ENCODE data around the gene KIAA1549. TPM values are rescaled to one million over a fixed set of nuclear protein-coding genes. Genes with fewer than 3 reads are reported as not detected.
"Not testable (repeated sequence)": the region's sequence is repeated elsewhere in the genome, so short reads cannot be mapped to it uniquely, and the experiment has no call there.

Gene KIAA1549
- 10 to 100 TPM; 11.5 to 14.7 (median 14.5) TPM for polyA plus RNA-seq (ENCODE audit: insufficient read depth in 1 of 5, insufficient read length in 5 of 5, low replicate concordance in 1 of 5)
- long read RNA-seq, donor 1, partial matches to known transcripts: 16 of 26 reads
- long read RNA-seq, donor 1, other reads (novel, unspliced or antisense): 10 of 26 reads
- long read RNA-seq, donor 2, partial matches to known transcripts: 5 of 5 reads
- long read RNA-seq, donor 2, other reads (novel, unspliced or antisense): 0 of 5 reads
- long read RNA-seq, donor 3, partial matches to known transcripts: 5 of 5 reads
- long read RNA-seq, donor 3, other reads (novel, unspliced or antisense): 0 of 5 reads
- long read RNA-seq, donor 4: 0 reads
- long read RNA-seq, donor 5, partial matches to known transcripts: 6 of 6 reads
- long read RNA-seq, donor 5, other reads (novel, unspliced or antisense): 0 of 6 reads
- long read RNA-seq, donor 6, partial matches to known transcripts: 7 of 7 reads
- long read RNA-seq, donor 6, other reads (novel, unspliced or antisense): 0 of 7 reads
- long read RNA-seq, donor 7, partial matches to known transcripts: 8 of 8 reads
- long read RNA-seq, donor 7, other reads (novel, unspliced or antisense): 0 of 8 reads
- long read RNA-seq, donor 8: 0 reads

DNA sequence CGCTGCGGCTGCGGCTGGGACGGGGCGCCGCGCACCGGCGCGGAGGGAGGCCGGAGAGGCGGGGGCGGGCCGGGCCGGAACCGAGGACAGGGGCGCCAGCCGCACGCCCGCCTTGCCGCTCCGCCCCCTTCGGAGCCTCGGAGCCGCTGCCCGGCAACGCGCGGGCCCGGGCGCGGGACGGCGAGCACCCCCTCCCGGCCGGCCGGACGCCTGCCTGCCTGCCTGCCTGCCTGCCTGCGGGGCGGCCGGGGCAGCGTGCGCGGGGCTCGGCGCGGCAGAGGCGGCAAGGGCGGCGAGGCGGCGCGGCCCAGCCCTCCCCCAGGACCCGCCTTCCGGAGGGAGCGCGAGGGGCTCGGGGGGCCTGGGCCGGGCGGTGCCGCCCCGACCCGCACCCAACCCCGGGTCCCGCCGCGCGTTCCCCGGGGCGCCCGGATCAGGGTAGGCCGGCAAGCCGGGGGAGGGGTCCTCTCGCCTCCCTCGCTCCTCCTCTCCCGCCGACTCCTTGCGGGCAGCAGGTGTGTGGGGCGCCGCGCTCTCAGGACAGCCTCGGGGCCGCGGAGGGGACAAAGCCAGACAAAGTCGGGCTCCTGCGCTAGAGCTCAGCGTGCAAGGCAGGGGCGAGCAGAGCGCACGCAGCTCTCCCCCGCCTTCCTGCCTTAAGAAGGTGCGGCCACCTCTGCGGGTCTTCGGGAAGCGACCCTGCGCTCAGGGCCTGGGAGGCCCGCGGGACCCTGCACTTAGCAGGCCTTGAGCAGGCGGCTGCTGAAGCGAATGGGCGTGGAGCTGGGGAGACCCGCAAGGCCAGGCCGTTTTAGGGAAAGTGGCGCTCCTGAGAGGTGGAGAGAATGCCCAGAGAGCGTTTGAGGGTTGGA, at the start of gene KIAA1549:
KIAA1549 (minus strand) TSS at position 58 of the 872 bp plus-strand sequence. CDS start 120 bp downstream, outside the sequence.
- peak; percentile 60 to 68 for DNase-seq

DNA sequence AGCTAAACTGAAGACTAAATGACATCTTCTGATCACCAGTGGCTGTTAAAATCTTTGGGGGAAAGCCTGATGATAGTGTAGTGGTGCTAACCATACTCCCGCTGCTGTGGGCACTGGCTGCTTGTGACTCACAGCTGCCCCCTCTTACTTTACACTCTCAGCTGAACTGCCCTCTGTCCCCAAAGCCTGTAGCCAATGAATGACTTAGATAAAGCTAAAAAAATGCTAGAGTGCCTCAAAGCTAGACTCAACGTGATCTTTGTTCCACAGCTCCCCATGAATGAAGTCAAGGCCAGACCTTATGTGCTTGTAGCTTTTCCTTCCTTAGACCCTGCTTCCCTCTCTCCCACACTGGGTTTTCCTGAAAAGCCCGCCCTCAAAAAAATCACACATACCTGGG, 48.2 kb upstream of the KIAA1549 start:
- DNase-seq: no peak

DNA sequence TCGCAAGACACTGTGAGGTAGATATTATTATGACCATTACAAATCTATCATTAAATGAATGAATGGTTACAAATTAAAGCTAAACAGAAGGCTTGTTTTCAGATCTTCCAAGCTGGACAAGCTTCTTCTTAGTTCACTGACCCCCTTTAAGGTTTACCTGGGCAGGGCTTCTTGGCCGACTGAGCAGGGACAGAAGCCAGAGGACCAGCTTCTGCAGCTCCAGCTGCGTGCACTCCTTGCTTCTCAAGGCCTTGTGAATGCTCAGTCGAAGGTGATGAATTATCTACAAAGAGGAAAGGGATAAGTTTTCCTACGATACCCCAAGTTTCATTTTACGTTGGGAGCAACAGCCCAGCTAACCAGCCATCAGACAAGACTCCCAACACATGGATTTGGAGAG, 45.4 kb upstream of the KIAA1549 start:
- DNase-seq: no peak

DNA sequence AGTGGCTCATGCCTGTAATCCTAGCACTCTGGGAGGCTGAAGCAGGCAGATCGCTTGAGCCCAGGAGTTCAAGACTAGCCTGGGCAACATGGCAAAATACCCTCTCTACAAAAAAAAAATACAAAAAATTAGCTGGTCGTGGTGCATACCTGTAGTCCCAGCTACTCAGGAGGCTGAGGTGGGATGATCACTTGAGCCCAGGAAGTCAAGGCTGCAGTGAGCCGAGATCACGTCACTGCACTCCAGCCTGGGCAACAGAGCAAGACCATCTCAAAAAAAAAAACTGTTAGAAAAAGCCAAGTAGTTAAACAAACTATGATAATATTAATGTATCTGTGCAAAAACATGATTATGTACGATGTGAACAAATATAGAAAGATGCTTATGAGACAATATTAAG, 44.7 kb upstream of the KIAA1549 start:
- DNase-seq: not testable (repeated sequence)

DNA sequence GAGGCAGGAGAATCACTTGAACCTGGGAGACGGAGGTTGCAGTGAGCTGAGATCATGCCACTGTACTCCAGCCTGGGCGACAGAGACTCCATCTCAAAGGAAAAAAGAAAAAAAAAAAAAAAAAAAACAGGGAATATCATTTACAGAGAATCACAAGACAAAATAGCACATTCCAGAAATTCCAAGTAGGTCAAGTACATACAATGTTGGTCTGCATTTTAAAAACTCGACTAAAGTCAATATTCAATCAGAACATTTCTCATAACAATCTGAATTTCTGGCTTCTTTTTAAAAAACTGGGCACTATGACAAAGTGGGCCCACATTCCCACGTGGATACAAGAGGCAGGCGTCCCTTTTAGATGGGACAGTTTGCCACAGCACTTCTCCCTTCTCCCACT, 41.9 kb upstream of the KIAA1549 start:
- no peak for DNase-seq

DNA sequence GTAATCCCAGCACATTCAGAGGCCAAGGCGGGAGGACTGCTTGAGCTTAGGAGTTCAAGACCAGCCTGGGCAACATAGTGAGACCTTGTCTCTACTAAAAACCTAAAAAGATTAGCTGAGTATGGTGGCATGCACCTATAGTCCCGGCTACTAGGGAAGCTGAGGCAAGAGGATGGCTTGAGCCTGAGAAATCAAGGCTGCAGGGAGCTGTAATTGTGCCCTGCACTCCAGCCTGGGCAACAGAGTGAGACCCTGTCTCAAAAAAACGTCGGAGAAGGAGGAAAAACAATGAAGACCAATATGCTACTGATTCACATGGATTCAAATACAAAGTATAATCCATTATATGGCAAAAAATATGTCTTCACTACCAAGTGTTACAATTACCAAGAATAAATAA, 41.1 kb upstream of the KIAA1549 start:
- DNase-seq: no peak

DNA sequence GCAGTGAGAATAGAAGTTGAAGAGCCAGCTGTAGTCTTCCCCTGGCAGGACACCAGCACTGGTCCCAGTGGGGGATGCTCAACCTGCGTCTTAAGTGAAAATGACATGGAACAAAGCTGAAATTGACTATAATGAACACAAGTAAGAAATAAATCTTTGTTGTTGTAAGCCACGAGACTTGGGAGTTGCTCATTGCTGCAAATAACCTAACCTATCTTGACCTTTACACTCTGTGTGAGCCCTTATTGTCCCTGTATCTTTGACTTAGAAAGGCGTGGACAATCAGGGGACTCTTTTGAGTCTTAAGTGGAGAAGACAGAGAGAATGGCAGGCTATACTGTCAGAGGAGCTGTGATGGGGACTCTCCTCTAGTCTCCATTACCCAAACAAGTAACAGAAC, 37.7 kb upstream of the KIAA1549 start:
- no peak for DNase-seq

DNA sequence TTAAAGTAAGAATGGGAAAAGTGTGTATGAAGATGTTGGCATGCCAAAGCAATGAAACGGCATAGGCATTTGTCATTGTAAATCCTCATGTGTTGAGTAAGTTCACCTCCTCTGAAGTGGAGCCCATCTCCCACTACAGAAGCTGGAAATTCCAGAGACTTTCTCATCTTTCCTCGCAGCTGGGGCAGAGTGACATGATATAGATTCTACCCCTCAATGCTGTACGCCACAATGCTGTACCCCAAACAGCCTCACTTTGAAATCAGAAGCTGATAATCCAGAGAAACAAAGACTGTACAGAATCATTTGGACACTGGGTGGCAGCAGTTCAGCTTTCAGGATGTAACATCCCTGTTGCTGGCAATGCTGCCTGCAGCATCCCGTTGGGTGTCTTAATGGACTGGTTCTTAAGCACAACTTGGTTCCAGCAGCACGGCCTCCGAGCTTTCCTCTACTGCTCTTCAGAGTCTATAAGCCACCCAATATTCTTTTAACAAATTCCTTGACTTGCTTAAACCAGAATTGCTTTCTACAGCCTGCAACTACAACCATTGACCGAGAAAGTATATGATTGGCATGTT, 35.8 kb upstream of the KIAA1549 start:
- DNase-seq: peak; percentile 32 to 38

DNA sequence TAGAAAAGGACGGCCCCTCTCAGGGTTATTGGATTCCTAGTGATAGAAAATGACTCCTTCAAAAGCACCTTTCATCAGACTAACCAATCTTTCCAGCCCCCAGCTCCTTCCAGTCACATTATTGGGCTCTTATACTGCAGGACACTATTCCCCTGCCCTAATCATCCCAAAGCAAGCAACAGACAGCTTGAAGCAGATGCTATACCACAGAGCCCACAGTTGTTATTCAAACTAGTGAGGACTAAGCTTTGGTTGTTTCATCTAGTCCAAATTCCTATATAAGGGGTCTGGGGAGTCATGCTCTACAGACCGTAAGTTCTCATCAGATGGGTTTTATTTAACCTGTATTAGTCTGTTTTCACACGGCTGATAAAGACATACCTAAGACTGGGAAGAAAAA, 30.2 kb upstream of the KIAA1549 start:
- DNase-seq: no peak

DNA sequence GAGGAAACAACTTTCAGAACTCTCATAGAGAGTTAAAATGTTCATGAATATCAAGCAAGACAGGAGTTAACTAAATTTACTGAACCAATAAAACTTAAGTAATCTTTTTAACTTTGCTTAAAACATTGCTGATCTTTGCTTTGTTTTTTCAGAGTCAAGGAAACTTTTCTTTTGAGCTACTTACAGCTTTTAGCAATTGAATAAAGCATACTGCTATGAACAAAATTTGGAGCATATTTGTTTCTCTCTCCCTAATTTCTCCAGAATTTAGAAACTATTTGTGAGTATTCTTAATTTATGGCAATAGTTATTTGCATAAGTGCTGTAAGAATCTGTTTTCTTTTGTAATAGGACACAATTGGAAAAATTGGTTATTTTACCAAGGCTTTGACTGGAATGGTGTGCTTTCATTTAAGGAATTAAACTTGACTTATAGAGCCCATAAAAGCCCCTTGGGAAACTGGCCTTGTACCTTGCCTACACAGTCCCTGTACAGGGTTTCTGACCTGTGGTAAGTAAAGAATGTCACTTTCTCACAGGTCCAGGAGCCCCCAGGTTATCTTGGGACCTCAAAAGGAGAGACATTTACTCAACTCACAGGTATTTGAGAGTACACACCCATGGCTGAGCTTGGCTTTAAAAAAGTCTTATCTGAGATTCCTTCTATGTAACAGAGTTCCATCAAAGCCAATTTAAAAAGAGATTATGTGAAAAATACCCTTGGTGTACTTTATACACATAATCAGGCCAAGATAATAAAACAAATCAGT, 23.3 kb upstream of the KIAA1549 start:
- no peak for DNase-seq

DNA sequence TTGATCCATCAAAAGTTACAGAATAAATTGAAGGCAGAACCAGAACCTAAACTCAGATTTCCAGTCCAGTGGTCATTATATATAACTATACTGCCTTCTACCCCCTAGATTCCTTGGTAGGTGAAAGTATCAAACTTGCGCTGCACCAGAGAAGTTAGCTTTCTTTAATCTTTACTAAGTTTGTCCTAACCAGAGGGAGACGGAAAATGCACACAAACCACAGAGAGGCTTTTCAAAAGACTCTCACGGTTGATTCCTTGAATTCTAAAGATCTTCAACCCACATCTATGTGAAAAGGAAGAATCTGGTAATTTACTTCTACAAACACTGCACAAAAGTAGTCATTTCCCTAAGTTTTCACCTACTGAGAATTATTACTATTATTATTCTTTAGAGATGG, 18.2 kb upstream of the KIAA1549 start:
- no peak for DNase-seq

DNA sequence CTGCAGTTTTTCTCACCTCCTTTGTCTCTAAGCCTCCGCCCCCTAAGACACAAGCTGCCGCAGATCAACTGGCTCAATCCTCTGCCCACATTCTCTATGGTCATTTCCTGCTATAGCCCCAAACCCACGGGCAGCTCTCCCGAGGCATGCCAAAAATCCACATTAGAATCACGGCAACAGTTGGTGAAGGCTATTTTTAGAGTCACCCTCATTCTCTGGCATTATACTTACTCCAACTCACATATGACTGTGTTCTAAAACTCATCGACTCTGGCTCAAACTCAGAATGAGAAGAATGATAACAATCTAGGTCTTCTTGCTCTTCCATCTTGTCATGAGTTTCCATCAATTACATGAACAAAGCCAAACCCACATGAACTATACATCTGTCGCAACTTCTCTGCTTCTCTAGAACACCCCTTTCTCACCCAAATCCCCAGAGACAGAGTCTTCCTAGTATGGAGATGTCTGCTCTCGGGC, 10.9 kb upstream of the KIAA1549 start:
- DNase-seq: no peak

DNA sequence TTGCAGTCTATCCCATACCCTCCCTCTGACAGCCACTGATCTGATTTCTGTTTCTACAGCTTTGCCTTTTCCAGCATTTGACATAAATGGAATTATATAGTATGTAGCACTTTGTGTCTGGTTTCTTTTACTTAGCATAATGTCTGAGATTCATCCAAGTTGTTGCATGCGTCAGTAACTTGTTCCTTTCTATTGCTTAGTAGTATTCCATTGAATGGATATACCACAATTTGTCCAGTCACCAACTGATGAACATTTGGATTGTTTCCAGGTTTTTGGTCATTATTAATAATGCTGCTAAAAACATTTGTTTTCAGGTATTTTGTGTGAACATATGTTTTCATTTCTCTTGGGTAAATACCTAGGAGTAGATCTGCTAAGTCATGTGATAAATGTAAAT, 6.5 kb upstream of the KIAA1549 start:
- no peak for DNase-seq

DNA sequence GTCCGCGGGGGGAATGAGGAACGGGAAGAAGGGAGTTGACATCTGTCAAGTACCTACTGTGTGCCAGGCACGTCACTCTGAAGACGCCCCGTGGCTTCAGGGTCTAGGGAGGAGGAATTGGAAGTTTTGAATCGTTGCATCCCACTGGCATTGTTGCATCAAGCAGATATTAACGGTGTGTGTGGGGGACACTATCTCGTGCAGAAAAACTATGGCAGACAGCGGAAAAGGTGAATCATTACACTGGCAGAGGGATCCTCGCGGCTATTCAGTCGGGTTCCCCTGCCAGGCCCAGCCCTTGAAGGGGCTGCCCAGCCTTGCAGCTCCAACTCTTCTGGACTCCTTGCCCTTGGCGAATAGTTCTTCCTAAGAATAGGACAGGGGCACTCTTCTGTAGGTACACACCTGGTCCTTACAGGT, 1.0 kb upstream of the KIAA1549 start:
- no peak for DNase-seq

DNA sequence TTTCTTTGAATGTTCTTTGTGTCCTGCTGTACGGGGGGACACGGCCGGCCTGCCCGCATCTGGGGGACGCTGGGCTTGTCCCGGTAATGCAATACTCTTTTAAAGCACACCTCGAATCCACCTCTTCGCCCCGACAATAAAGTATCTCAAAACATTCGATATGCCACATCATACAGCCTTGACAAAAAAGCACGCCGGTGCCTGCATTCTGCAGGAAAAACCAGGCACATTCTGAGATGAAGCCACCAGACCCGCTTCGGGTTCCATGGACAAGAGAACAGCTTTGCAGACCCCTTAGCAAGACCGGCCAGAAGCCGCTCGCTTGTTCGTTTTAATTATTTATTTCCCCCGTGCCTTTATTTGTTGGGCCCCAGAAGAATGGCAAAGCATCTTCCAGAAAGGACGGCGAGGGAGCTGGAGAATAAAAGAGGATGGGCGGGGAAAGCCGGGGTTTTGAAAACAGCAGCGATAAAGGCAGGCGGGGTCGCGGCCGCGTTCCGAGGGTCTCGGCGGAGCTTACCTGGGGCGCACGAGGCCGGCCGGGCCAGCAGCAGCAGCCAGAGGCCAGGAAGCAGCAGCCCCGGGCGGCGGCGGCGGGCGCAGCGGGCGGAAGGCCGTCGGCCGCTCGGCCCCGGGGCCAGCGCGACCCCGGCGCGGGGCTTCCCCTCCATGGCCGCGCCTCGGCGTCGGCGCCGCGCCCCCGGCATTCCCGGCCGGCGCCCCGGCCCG, 462 bp downstream of the KIAA1549 start:
- DNase-seq: no peak

DNA sequence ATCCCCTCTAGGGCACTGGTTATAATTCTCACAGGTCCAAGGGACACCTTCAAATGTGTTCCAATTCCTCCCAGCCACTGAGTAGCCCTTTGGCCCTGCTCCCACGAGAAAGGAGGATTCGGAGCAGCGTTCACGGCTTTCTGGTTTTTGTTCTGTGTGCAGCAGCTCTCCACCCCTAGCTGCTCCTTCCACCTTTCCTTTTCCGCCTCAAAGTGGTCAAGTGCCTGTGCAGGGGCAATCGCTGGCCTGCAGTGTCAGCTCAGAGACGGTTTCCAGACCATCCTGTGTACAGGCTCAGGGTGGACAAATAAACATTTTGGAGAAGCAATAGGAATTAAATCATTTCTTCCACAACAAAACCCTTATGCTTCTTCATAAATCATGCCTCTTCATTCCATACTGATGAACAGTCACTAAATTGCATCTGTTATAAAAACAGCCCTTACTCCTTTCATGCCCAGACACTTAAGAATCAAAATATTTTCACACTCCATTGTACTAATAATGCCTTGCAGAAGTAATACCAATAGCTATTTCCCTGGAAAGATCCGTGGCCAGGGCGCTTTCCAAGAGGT, 1.1 kb downstream of the KIAA1549 start:
- no peak for DNase-seq

DNA sequence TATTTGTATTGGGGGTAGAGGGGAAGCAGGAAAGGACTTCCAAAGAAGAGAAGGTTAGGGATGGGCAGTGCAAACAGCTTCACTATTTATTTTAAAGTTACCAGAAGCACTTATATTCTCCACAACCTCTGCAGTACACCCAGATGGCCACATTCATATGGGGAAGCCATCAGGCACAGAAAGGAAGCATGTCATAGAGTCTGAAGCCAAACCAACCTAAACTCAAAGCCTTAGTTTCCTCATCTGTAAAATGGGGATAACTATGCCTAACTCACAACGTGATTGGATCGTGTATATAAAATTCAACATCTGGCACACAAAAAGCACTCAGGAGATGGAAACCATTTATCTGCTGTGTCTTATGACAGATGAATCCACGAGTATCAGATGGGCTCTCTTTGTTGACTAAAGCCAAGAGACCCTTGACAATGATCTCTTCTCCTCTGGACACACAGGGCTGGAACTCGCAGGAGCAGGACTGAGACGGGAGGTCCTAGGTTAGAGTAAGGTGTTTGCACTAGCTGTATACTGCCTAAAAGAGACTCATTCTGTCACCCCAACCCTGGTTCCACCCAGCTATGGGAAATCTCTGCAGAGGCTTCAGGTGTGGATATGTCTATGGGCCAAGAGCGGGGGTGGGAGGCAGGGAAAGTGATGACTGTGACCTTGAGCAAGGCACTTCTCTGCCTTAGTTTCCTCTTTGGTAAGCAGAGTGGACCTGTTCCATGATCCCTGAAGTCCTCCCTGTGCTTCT, 1.8 kb downstream of the KIAA1549 start:
- no peak for DNase-seq

DNA sequence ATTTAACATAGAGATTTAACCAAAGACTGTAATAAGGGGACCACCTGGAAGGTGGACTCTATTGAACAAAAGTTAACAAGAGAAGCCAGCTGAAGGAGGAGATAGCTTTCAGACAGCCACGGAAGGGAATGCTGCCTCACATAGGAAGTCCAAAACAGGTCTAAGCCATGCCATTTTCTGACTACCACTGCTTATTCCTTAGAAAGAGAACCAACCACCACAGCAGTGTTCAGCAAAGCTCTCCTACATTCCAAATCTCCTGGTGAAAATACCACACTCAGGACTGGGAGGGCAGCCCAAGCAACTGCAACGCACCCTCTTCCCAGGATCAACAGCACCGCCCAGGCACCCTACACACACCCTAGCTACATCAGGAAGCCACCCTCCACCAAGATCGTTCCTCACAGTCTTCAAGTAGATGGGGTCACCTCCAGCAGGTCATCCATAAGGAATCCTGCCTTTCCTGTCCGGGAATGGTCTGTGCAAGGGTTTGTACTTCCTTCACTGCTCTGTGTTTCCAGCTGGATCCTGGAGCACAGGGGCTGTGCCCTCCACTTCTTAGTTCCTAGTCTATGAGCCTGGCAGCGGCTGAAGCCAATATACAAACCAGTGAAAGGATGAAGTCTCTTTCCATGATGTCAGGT, 2.5 kb downstream of the KIAA1549 start:
- no peak for DNase-seq

DNA sequence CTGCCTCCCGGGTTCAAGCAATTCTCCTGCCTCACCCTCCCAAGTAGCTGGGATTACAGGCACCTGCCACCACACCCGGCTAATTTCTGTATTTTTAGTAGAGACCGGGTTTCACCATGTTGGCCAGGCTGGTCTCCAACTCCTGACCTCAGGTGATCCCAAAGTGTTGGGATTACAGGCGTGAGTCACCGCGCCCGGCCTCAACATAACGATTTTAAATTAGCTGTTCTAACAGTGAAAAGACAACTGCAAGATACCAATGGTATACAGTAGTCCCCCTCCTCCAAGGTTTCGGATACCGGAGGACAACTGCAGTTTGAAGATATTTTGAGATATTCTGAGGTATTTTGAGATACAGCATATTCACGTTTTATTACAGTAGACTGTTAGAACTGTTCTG, 5.0 kb downstream of the KIAA1549 start:
- DNase-seq: not testable (repeated sequence)
